GM13977 (cell line): Measurements from ENCODE around the gene ZMYND10.
A peak's percentile ranks its signal among the peaks of the same experiment; 100 is the strongest.

Experiments used
- DNase-seq: peaks from one replicate; pipeline ENCODE4 v3.0.0; 2012; ENCODE audit warnings: low spot score
- in situ Hi-C: fragments of 300-500 bp; cut with MboI; formaldehyde crosslinking; loops from one replicate; pipeline ENCODE4 v1.12.0; 2022; ENCODE audit warnings: low sequenced_read_pairs, low pct_unique_long_range_greater_than_20kb, mixed read lengths, inconsistent platforms; ENCODE audit not compliant: unreplicated experiment
- TF ChIP-seq, protein P1 (sequence below): IDR thresholded peaks from 2 replicates; pipeline ENCODE4 v1.5.1; 2012; ENCODE audit warnings: mild to moderate bottlenecking, control low read depth; ENCODE audit not compliant: insufficient read depth; ENCODE audit errors: extremely low read depth, missing control alignments

Gene ZMYND10

DNA sequence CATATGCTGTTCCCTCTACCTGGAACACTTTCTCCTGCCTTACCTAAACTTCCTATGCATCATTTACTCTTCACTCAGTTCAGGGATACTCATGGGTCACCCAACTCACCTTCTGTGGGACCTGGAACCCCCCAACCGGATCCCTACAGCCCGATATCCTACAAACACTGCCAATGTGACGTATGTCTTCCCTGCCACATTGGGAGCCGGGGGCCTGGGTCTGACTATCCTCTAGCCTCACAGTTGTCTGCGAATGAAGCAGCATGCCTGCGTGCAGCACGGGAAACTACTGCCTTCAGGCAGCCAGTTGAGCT is 4.6 kb upstream of the ZMYND10 start:
- no peak for DNase-seq
- in situ Hi-C loops, result no loop called here
- TF ChIP-seq, protein P1, sequence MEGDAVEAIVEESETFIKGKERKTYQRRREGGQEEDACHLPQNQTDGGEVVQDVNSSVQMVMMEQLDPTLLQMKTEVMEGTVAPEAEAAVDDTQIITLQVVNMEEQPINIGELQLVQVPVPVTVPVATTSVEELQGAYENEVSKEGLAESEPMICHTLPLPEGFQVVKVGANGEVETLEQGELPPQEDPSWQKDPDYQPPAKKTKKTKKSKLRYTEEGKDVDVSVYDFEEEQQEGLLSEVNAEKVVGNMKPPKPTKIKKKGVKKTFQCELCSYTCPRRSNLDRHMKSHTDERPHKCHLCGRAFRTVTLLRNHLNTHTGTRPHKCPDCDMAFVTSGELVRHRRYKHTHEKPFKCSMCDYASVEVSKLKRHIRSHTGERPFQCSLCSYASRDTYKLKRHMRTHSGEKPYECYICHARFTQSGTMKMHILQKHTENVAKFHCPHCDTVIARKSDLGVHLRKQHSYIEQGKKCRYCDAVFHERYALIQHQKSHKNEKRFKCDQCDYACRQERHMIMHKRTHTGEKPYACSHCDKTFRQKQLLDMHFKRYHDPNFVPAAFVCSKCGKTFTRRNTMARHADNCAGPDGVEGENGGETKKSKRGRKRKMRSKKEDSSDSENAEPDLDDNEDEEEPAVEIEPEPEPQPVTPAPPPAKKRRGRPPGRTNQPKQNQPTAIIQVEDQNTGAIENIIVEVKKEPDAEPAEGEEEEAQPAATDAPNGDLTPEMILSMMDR, result no peak

DNA sequence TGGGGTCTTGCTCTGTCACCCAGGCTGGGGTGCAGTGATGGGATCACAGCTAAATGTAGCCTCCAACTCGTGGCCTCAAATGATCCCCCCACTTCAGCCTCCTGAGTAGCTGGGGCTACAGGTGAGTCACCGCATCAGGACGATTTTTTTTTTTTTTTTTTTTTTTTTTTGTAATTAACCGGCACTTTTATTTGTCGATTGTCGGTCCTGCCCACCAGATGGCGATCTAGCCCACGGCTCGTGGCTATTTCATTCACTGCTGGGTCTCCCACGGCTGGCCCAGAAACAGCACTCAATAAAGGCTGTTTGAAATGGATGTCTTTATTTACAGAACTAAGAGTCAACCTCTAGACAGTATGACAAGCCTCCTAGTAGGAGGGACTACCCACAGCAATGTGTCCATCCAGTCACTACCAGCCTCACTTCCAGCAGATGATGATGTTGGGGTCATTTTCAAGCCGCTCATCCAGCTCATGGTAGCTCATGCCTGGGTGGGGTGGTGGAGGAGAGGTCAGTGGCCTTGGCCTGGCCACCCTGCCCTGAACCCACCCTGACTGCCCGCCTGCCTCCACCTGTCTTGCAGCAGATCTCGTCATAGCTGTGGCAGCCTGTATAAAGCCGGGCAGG is 1.8 kb upstream of the ZMYND10 start:
- TF ChIP-seq, protein P1, result peak; percentile 59
- peak; percentile 75 for DNase-seq
- in situ Hi-C loops, result loop anchor here (10.0 kb wide), 1 partner anchor 208 kb away; no protein-coding TSS in a partner anchor

DNA sequence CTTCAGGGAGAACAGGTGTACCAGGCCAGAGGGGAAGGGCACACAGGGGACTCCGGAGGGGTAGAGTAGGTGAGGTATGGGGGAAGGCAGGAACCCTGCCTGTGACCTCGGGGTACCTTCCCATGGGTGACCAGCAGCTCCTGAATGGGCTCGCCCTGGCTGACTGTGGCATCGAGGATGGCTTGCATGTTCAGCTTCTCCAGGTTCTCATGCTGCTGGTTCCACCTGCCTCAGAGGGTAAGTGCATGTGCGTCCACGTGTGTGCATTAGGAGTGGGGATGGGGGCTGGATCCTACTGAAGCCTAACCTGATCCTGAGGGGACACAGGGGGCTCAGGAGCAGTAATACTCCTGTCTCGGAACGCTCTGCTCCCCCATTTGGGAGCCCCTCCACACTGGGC is 524 bp downstream of the ZMYND10 start:
- in situ Hi-C loops, result loop anchor here (10.0 kb wide), 1 partner anchor 210 kb away; no protein-coding TSS in a partner anchor
- no peak for DNase-seq
- TF ChIP-seq, protein P1, result no peak

DNA sequence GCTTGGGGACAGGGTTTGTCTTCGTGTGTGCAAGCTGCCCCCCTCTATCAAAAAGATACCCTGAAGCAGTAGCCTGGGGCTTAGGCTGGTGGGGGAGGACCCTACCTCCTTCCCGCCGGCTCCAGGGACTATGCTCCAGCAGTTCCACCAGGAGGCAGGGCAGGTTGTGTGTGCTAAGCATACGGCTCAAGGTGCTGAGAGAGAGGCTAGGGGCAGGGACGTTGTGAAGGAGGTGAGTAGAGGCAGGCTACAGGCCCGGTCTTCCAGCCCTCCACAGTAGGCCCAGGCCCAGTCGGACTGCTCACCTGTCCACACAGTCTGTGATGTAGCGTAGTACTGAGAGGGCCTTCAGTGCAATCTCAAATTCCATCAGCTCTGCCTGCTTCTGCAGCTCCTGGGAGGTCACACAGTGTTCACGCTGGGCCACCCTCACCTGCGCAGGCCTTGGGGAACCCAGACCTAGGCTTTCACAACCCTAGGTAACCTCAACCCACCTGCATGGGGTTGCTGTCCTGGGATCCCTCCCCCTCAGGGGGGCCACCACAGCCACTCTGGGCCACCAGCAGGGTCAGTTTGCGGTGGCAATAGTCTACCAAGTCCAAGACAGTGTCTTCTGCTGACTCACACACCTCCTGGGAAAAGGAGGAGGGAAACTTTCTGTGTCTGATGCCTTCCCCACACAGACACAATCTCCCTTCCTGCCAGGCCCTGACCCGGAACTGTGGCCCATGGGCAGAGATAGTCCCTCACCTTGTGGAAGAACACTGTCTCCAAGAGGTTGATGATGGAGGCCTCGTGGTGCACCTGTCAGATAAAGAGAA is 2.5 kb downstream of the ZMYND10 start:
- in situ Hi-C loops, result loop anchor here (10.0 kb wide), 1 partner anchor 212 kb away; no protein-coding TSS in a partner anchor

DNA sequence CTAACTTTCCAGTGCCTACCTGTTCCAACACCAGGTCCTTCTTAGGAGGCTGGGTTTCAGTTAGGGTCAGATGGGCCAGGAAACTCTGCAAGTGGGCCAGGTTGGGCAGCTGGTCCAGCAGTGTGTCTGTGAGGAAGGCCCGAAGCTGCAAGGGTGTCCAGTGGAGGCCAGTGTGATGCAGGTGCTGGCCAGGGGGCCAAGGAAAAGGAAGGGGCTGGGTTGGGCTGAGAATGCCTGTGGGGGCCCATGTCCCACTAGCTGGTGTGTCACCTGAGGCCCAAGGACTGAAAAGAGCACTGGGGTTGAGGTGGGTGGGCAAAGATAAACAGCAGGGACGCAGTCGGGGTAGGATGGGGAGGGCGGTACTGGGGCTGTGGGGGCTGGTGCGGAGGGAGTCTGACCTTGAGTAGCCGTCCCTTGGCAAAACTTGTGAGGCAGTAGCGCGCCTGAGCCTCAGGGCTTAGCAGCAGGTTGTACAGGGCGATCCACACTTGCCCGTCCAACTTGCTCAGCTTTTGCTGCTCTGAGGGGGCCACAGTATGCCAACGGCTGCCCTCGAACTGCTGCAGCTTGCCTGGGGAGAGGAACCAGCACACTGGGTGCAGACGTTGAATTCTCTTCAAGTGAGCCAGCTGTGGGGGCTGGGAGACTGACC is 3.4 kb downstream of the ZMYND10 start:
- in situ Hi-C loops, result loop anchor here (10.0 kb wide), 1 partner anchor 213 kb away; no protein-coding TSS in a partner anchor
- DNase-seq, result no peak
- TF ChIP-seq, protein P1, result no peak

More for the DNA sequence above, 2.5 kb downstream of the ZMYND10 start:
- TF ChIP-seq, protein P1, result no peak
- DNase-seq, result no peak

DNA sequence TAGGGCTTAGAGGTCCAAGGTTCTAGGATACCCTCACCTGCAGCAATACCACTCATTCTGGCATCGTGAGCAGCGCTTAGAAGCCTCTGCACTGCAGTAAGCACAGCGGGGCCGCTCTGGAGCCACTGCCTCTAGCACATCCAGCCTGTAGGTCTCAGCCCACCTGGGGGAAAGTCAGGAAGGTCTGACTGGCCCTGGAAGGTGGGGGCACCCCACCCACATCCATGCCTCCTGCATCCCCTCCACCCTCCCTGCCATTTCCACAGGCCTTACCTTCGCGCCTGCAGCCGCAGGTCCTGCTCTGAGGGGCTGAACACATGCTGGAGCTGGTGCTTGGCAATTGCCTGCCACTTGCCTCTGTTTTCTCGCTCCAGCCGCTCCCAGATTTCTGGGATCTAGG is 4.0 kb downstream of the ZMYND10 start:
- TF ChIP-seq, protein P1, result no peak
- in situ Hi-C loops, result loop anchor here (10.0 kb wide), 1 partner anchor 213 kb away; no protein-coding TSS in a partner anchor
- no peak for DNase-seq
